ENCODE results near the gene DNAH6.
"Not testable (repeated sequence)": the region's sequence is repeated elsewhere in the genome, so short reads cannot be mapped to it uniquely, and the experiment has no call there.

Gene DNAH6

DNA sequence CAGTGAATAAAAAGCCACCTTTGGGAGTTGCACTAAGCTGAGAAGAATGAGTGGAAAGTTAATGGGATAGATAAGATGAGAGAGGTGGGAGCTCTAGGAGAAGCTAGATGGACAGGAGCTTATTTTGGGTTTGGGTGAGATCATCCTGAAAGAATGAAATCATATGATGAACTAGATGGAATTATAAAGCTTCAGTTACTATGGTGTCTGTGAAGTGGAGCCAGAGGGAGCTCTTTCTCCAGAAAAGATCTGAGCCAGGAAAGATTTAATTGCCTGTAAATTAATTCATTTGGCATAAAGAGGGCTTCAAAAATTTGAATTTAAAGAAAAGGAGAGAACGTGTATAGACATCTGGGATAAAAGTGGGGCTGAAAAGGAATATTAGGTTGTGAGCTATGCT lies 10.3 kb downstream of the DNAH6 start:
- Mint-ChIP-seq H3K27ac (ENCODE audit: low read depth) (peak overlapping the region; percentile 10), H3K27me3 (peaks cover 30% of the 10 kb centered on the region), H3K9me3 (no peaks in the 10 kb centered on the region), H3K4me1 (peaks cover 8% of the 10 kb centered on the region), H3K4me3 (no peak overlapping the region), H3K36me3 (ENCODE audit: insufficient read depth) (no peaks in the 10 kb centered on the region)
- ATAC-seq (replicated peaks; ENCODE audit: extremely low read depth, poor library complexity, severe bottlenecking) (no peak), DNase-seq (ENCODE audit: low spot score in 2 of 2) (no peak)

DNA sequence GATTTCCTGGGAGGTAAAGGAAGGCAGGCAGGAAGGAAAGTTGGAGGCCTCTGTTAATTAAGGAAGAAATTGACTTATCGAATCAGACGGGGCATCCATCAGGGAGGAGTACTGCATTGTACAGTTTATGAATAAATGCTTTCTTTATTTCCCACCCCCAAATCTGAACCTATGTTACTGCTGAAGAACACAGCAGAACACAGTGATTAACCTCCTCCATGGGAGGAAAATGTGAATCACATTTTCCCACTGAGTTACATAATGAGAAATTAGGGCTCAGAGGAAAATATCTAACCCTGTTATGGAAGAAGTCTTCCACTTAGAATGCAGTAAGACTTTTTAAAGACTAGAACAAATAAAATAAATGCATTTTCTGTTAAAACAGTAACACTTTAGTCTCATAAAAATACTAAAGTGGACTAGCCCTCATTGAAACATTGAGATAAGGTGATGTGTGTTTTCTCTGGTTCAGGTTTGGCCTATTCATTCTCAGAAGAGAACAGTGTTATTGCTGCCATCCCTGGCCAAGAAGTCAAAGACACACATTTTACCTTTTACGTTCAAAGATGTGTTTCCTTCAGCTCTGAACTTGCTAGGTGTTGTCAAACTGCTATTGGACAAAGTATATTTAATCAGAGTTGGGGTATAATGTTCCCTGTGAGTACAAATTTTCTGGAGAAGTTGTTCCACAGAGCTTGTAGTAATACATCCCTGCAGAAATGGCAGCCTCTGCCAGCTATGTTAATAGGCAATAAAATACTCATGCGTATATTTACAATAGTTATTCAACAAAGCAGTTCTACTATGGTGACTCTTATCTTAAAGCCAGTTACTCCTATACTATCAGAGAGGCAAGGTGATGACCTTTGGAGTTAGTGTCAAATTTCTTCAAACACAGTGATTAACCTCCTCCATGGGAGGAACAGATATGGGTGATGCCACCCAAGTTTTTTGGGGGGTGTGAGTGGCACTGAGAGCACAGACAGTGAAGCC lies 11.1 kb downstream of the DNAH6 start:
- Mint-ChIP-seq H3K36me3 (ENCODE audit: insufficient read depth) (no peaks in the 10 kb centered on the region), H3K9me3 (no peaks in the 10 kb centered on the region), H3K4me1 (peaks cover 8% of the 10 kb centered on the region), H3K4me3 (no peak overlapping the region), H3K27ac (ENCODE audit: low read depth) (peak overlapping the region; percentile 10), H3K27me3 (peaks cover 30% of the 10 kb centered on the region)
- ATAC-seq (replicated peaks; ENCODE audit: extremely low read depth, poor library complexity, severe bottlenecking) (no peak), DNase-seq (ENCODE audit: low spot score in 2 of 2) (no peak)

DNA sequence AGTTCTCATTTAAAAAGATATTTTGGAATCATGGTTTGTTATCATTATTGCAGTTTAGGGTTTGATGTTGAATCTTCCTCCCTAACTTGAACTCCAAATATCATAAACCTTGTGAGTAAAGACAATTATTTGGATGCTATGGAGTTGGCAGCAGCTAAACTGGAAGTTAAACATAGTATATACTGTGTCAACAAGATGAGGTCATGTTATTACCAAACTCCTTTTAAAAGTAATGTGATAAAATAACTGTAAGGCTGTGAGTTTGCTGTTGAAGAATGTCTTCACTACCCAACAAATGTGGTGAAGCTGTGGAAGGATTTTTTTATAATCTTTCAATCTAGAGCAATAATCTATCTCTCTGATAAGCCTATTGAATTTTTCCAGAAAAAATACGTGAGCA lies 16.0 kb downstream of the DNAH6 start:
- Mint-ChIP-seq H3K36me3 (ENCODE audit: insufficient read depth) (no peaks in the 10 kb centered on the region), H3K4me1 (no peaks in the 10 kb centered on the region), H3K9me3 (no peaks in the 10 kb centered on the region), H3K27me3 (peaks cover 7% of the 10 kb centered on the region), H3K27ac (ENCODE audit: low read depth) (no peak overlapping the region), H3K4me3 (no peak overlapping the region)
- ATAC-seq (replicated peaks; ENCODE audit: extremely low read depth, poor library complexity, severe bottlenecking) (no peak), DNase-seq (ENCODE audit: low spot score in 2 of 2) (no peak)

DNA sequence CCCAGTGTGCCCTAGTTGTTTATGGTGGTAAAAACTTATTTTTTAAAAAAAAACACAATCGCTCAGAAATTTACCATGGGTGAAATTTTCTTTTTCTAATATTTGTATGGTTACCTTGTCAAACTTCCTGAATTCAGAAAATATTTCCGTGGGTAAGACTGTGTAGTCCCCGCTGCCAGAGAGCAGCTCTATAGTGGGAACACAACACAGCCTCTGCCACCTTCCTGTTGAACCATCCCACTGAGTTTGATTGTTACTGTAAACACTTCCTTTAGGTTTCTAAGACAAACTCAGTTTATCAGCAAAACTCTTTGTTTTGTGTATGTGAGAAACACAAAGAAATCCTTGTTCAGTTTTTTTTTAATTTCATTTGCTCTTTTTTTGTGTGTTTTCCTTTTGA lies 17.9 kb downstream of the DNAH6 start:
- H3K27ac Mint-ChIP-seq (ENCODE audit: low read depth): no peak overlapping the region
- no peak overlapping the region for H3K4me3 Mint-ChIP-seq
- ATAC-seq (replicated peaks; ENCODE audit: extremely low read depth, poor library complexity, severe bottlenecking): no peak
- H3K27me3 Mint-ChIP-seq: peaks cover 7% of the 10 kb centered on the region
- no peaks in the 10 kb centered on the region for H3K9me3 Mint-ChIP-seq
- no peak for DNase-seq (ENCODE audit: low spot score in 2 of 2)
- H3K4me1 Mint-ChIP-seq: no peaks in the 10 kb centered on the region
- no peaks in the 10 kb centered on the region for H3K36me3 Mint-ChIP-seq (ENCODE audit: insufficient read depth)

DNA sequence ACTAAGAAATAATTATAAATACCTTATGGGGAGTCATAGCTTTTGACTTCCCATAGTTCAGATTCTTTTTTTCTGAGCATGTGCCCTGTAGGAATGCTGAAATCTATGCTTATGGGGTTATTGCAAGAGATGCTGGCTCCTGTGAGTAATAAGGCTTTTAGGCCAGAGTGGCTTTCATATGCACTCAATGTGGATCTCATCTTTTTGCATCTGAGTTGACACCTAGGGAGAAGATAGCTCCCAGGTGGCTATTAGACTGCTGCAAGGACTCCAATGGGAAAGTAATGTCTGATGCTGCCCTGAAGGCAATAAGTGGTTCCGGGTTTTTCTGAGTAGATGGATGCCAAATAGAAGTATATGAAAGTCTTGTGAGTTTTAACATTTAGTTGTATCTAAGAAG lies 21.0 kb downstream of the DNAH6 start:
- no peak overlapping the region for H3K4me3 Mint-ChIP-seq
- ATAC-seq (replicated peaks; ENCODE audit: extremely low read depth, poor library complexity, severe bottlenecking) (no peak), DNase-seq (ENCODE audit: low spot score in 2 of 2) (no peak)
- no peaks in the 10 kb centered on the region for H3K9me3 Mint-ChIP-seq
- no peak overlapping the region for H3K27ac Mint-ChIP-seq (ENCODE audit: low read depth)
- no peaks in the 10 kb centered on the region for H3K27me3 Mint-ChIP-seq
- H3K36me3 Mint-ChIP-seq (ENCODE audit: insufficient read depth): no peaks in the 10 kb centered on the region
- peaks cover 7% of the 10 kb centered on the region for H3K4me1 Mint-ChIP-seq

DNA sequence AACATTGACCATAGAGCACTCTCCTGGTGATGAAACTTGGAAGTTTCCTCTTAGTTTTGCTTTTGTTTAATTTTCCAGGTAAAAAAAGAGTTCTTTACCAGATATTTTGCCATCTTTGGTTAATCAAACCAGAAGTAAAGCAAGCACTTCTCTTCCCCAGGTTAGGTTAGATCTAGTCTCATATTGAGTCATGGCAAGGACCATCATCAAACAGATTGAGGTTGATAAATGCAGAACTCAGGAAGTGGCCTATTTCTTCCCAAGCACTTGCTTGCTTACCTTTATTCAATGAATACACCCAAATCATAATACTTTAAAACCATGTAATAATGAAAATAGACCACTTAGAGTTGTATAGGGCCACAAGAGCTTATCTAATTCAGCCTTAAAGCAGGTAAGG lies 23.4 kb downstream of the DNAH6 start:
- Mint-ChIP-seq H3K4me3 (no peak overlapping the region), H3K4me1 (peaks cover 7% of the 10 kb centered on the region)

DNA sequence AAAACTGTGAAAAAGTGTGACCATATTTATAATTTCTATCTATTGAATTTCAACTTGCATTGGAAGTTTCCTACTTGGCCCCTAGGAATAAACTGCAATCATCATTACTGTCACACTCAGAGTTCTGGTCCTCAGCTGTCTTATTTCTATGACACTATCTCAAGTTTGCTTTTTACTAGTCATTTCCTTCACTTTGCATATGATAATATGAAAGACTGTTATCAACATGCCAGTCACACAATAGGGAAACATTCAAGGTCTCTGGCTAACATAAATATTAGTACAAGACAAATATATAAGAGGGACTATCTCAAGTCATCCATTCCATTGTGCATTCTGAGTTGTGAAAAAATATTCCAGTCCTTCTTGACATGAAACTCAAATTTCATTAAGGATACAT lies 28.7 kb downstream of the DNAH6 start:
- no peak for ATAC-seq (replicated peaks; ENCODE audit: extremely low read depth, poor library complexity, severe bottlenecking)
- Mint-ChIP-seq H3K9me3 (no peaks in the 10 kb centered on the region), H3K36me3 (ENCODE audit: insufficient read depth) (no peaks in the 10 kb centered on the region), H3K27ac (ENCODE audit: low read depth) (no peak overlapping the region), H3K4me1 (peaks cover 3% of the 10 kb centered on the region), H3K4me3 (no peak overlapping the region), H3K27me3 (no peaks in the 10 kb centered on the region)
- DNase-seq (ENCODE audit: low spot score in 2 of 2): no peak

More for the DNA sequence above, 23.4 kb downstream of the DNAH6 start:
- Mint-ChIP-seq H3K36me3 (ENCODE audit: insufficient read depth) (no peaks in the 10 kb centered on the region), H3K27me3 (no peaks in the 10 kb centered on the region), H3K27ac (ENCODE audit: low read depth) (no peak overlapping the region), H3K9me3 (no peaks in the 10 kb centered on the region)
- ATAC-seq (replicated peaks; ENCODE audit: extremely low read depth, poor library complexity, severe bottlenecking) (peak; percentile 49), DNase-seq (ENCODE audit: low spot score in 2 of 2) (no peak)

DNA sequence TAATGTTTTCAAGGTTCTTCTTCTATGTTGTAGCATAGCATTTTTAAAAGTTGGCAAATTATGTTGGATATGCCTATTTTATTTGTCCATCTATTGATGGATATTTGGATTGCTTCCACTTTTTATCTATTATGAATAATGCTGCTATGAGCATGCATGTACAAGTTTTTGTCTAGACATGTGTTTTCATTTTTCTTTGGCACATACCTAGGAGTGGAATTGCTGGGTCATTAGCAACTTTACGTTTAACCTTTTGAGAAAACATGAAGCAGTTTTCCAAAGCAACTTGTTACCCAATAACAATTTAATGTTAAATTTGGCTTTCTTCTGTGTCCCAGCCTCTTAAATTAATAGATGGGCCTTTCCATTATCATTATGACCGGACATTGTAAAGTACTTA lies 30.3 kb downstream of the DNAH6 start:
- H3K4me1 Mint-ChIP-seq: no peaks in the 10 kb centered on the region
- H3K27me3 Mint-ChIP-seq: no peaks in the 10 kb centered on the region
- H3K9me3 Mint-ChIP-seq: no peaks in the 10 kb centered on the region
- H3K36me3 Mint-ChIP-seq (ENCODE audit: insufficient read depth): no peaks in the 10 kb centered on the region
- H3K4me3 Mint-ChIP-seq: no peak overlapping the region
- ATAC-seq (replicated peaks; ENCODE audit: extremely low read depth, poor library complexity, severe bottlenecking) (no peak), DNase-seq (ENCODE audit: low spot score in 2 of 2) (no peak)
- H3K27ac Mint-ChIP-seq (ENCODE audit: low read depth): no peak overlapping the region

DNA sequence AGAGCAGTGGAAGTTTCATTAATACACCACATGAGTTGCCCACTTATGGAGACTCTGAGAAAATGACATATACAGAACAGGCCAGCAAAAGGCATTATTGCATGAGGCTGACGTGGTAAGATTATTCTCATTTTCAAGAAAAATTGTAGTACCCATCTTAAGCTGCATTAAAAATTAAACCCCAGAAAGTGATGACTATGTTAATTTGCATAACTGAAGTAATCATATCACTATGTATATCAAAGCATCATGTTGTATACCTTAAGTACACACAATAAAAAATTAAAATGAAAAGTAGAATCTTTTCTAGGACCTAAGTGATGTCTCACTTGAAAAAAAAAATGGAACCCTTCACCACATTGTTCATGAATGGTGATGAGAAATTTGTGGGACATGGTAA lies 32.0 kb downstream of the DNAH6 start:
- Mint-ChIP-seq H3K9me3 (no peaks in the 10 kb centered on the region), H3K27me3 (no peaks in the 10 kb centered on the region), H3K36me3 (ENCODE audit: insufficient read depth) (no peaks in the 10 kb centered on the region), H3K4me1 (no peaks in the 10 kb centered on the region), H3K4me3 (no peak overlapping the region), H3K27ac (ENCODE audit: low read depth) (no peak overlapping the region)
- DNase-seq (ENCODE audit: low spot score in 2 of 2) (no peak), ATAC-seq (replicated peaks; ENCODE audit: extremely low read depth, poor library complexity, severe bottlenecking) (no peak)

DNA sequence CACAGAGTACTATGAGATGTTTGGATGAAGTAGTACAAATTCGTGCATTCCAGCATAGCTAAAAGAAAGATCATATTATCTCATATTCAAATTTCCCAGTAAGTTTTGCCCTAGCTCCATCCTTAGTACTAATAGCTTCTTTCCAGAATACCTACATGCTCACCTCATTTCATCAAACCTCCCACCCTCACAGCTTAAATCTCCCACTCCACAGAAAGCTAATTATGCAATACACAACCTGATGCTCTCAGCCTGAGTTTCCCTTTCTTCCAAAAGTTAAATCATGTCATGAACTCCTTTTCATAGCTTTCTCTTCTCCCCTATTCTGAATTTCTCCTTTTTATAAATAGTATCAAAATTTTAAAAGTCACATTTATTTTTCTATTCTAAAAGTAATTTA lies 34.6 kb downstream of the DNAH6 start:
- Mint-ChIP-seq H3K27me3 (peaks cover 9% of the 10 kb centered on the region), H3K36me3 (ENCODE audit: insufficient read depth) (no peaks in the 10 kb centered on the region), H3K9me3 (no peaks in the 10 kb centered on the region), H3K27ac (ENCODE audit: low read depth) (no peak overlapping the region), H3K4me1 (no peaks in the 10 kb centered on the region), H3K4me3 (no peak overlapping the region)
- ATAC-seq (replicated peaks; ENCODE audit: extremely low read depth, poor library complexity, severe bottlenecking) (no peak), DNase-seq (ENCODE audit: low spot score in 2 of 2) (no peak)

DNA sequence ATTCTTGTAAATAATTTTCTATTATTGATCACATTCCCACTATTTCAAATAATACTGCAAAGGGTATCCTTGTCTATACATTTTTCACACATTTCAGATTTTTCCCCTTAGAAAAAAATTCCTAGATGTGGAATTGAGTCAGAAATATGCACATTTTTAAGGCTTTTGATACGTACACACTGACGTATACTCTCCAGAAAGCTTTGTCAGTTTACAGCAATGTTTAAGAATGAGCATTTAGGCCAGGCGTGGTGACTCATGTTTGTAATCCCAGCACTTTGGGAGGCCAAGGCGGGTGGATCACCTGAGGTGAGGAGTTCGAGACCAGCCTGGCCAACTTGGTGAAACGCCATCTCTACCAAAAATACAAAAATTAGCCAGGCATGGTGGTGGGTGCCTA lies 35.2 kb downstream of the DNAH6 start:
- not testable (repeated sequence) for H3K9me3 Mint-ChIP-seq; DNase-seq (ENCODE audit: low spot score in 2 of 2); H3K4me3 Mint-ChIP-seq; ATAC-seq (replicated peaks; ENCODE audit: extremely low read depth, poor library complexity, severe bottlenecking); H3K4me1 Mint-ChIP-seq; H3K27ac Mint-ChIP-seq (ENCODE audit: low read depth); H3K36me3 Mint-ChIP-seq (ENCODE audit: insufficient read depth)
- peaks cover 11% of the 10 kb centered on the region for H3K27me3 Mint-ChIP-seq

DNA sequence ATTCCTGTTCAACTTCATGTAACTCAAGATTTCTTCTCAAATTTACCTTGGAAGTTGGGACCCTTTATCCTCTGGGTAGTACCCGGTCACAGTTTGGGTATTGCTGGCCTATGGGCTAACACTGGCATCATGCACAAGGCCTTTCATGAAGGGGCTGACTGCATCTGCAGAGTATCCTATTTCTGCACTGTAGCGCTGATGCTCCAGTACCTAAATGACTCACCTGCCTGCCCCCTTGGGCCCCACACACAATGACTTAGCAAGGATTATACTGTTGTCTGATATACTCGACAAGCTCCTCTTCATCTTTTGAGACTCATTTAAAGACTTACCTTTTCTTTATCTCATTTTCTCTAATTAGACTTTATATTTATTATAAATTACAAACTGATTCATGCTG lies 39.9 kb downstream of the DNAH6 start:
- Mint-ChIP-seq H3K36me3 (ENCODE audit: insufficient read depth) (no peaks in the 10 kb centered on the region), H3K4me3 (no peak overlapping the region), H3K27ac (ENCODE audit: low read depth) (no peak overlapping the region), H3K9me3 (peaks cover 6% of the 10 kb centered on the region), H3K27me3 (peaks cover 11% of the 10 kb centered on the region), H3K4me1 (no peaks in the 10 kb centered on the region)
- DNase-seq (ENCODE audit: low spot score in 2 of 2) (no peak), ATAC-seq (replicated peaks; ENCODE audit: extremely low read depth, poor library complexity, severe bottlenecking) (no peak)

DNA sequence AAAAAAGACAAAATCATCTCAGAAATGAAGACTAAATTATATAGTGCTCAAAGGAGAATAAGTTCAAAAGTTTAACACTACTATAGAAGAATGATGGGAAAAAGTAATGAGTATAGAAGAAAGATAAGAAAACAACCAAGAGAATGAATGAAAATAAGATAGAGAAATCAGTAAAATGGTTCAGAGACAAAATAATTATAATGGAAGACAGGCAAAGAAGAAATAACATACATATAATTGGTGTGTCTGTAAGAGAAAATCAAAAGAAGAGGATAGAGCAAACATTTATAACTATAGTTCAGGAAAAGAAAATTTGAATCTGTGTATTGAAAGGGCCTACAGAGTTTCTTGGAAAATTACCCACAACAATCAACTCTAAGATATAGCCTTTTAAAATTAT lies 43.5 kb downstream of the DNAH6 start:
- Mint-ChIP-seq H3K27me3 (peaks cover 11% of the 10 kb centered on the region), H3K27ac (ENCODE audit: low read depth) (no peak overlapping the region), H3K36me3 (ENCODE audit: insufficient read depth) (peaks cover 2% of the 10 kb centered on the region), H3K4me3 (no peak overlapping the region), H3K9me3 (peaks cover 6% of the 10 kb centered on the region), H3K4me1 (no peaks in the 10 kb centered on the region)
- DNase-seq (ENCODE audit: low spot score in 2 of 2) (no peak), ATAC-seq (replicated peaks; ENCODE audit: extremely low read depth, poor library complexity, severe bottlenecking) (no peak)

All from central memory CD8-positive, alpha-beta T cell (primary cell).